Upper lobe of left lung (tissue), 4 donors: ENCODE measurements around the gene CARMIL1.

Experiments used
- CTCF ChIP-seq, 6 experiments: fragments of 450-650 bp in 4 of 6; fragments of 200-600 bp in 2 of 6; sonication (generic) in 2 of 6; IDR thresholded peaks; one replicate each; pipeline ENCODE4 v1.5.1; 2016 to 2019; ENCODE audit warnings: antibody characterized with exemption in 6 of 6
- EP300 ChIP-seq, 4 donors: sonication (generic); formaldehyde crosslinking; IDR thresholded peaks; one replicate each; pipeline ENCODE4 v1.5.1; 2017; ENCODE audit warnings: antibody characterized with exemption in 4 of 4, control low read depth in 2 of 4
- POLR2A ChIP-seq, 4 donors: fragments of 450-650 bp; IDR thresholded peaks; one replicate each; pipeline ENCODE4 v1.5.1; 2016 to 2017; ENCODE audit warnings: antibody characterized with exemption in 4 of 4, mild to moderate bottlenecking in 2 of 4

GRCh38 chr6:25506020-25506419 lies 226.8 kb downstream of the CARMIL1 start:
- no peak for TF ChIP-seq POLR2A (IDR thresholded peaks at IDR 0.05)
- TF ChIP-seq EP300 (IDR thresholded peaks at IDR 0.05) = no peak
- TF ChIP-seq CTCF (IDR thresholded peaks at IDR 0.05) = no peak
